Panc1 (cell line): ENCODE data around the gene PHOX2A. TPM values are rescaled to one million over a fixed set of nuclear protein-coding genes. Genes with fewer than 3 reads are reported as not detected.

Experiments
- ATAC-seq: fragments of 200-7000 bp; cut with Tn5 transposase; 2 replicates; pipeline ENCODE4 v1.9.1; 2020; ENCODE audit warnings: mild to moderate bottlenecking, moderate library complexity
- BruUV-seq: library from RNA; stranded (reverse); fragments of 400-500 nt; replicated peaks from 2 replicates; lab custom pipeline; 2021; lab: Mats Ljungman, UMichigan
- CTCF ChIA-PET: fragments of 300-600 bp; sonication (Branson Sonifier 250); formaldehyde crosslinking; loops from one replicate; lab custom pipeline; 2022; ENCODE audit warnings: antibody characterized with exemption; lab: Charles Lee
- POLR2A ChIA-PET: fragments of 300-600 bp; sonication (Branson Sonifier 250); formaldehyde crosslinking; loops from one replicate; lab custom pipeline; 2022; ENCODE audit warnings: antibody characterized with exemption; lab: Charles Lee
- DNase-seq: peaks from one replicate; pipeline ENCODE4 v3.0.0-alpha.2; 2010; ENCODE audit warnings: low read depth, low spot score
- H3K27ac ChIP-seq: 2 replicates; pipeline ENCODE4 v1.5.1; 2011; ENCODE audit warnings: mild to moderate bottlenecking, low read length, inconsistent platforms
- H3K27me3 ChIP-seq: fragments of 200-500 bp; sonication (Bioruptor generic); 2 replicates; pipeline ENCODE4 v1.6.0; 2014; ENCODE audit warnings: low read length, inconsistent platforms; ENCODE audit not compliant: control insufficient read depth, insufficient read depth
- H3K36me3 ChIP-seq: fragments of 200-500 bp; sonication (Bioruptor generic); 2 replicates; pipeline ENCODE4 v1.5.1; 2014; ENCODE audit warnings: inconsistent platforms, mild to moderate bottlenecking, low read length, moderate library complexity; ENCODE audit not compliant: control insufficient read depth, insufficient read depth
- H3K4me1 ChIP-seq: 2 replicates; pipeline ENCODE4 v1.5.1; 2011; ENCODE audit warnings: inconsistent platforms, mild to moderate bottlenecking, low read length, moderate library complexity; ENCODE audit not compliant: control insufficient read depth, insufficient read depth
- H3K4me3 ChIP-seq, 2 experiments: 2 replicates each; pipeline ENCODE4 v1.5.1; 2011 to 2012; ENCODE audit warnings: low read depth in 2 of 2, low read length in 2 of 2, mild to moderate bottlenecking in 2 of 2, inconsistent platforms in 1 of 2, moderate library complexity in 1 of 2
- H3K9me3 ChIP-seq: fragments of 200-500 bp; sonication (Bioruptor generic); 2 replicates; pipeline ENCODE4 v1.5.1; 2014; ENCODE audit warnings: low read depth, mild to moderate bottlenecking, inconsistent platforms, low read length, moderate library complexity; ENCODE audit not compliant: control insufficient read depth, insufficient read depth
- CTCF ChIP-seq: fragments of 450-650 bp; IDR thresholded peaks from 2 replicates; pipeline ENCODE4 v1.5.1; 2017; ENCODE audit warnings: mild to moderate bottlenecking
- POLR2AphosphoS5 ChIP-seq: IDR thresholded peaks from 2 replicates; pipeline ENCODE4 v1.6.1; 2012; ENCODE audit warnings: mild to moderate bottlenecking, low read depth, low read length, moderate library complexity
- REST ChIP-seq, 2 experiments: IDR thresholded peaks; 2 replicates each; pipeline ENCODE4 v1.6.1; 2011 to 2012; ENCODE audit warnings: low read depth in 2 of 2, control low read depth in 1 of 2, low read length in 1 of 2, mild to moderate bottlenecking in 1 of 2, moderate library complexity in 1 of 2; ENCODE audit not compliant: insufficient read depth in 1 of 2
- SIN3A ChIP-seq: IDR thresholded peaks from 2 replicates; pipeline ENCODE4 v1.6.1; 2012; ENCODE audit warnings: low read depth, mild to moderate bottlenecking, low read length, moderate library complexity, borderline replicate concordance; ENCODE audit not compliant: insufficient read depth
- TCF7L2 ChIP-seq: IDR thresholded peaks from 2 replicates; pipeline ENCODE4 v1.6.1; 2011; ENCODE audit warnings: mild to moderate bottlenecking, low read depth, low read length, inconsistent platforms
- in situ Hi-C: cut with HindIII; loops from 2 replicates; pipeline ENCODE4 v1.10.0; 2016; ENCODE audit warnings: low sequenced_read_pairs, low pct_unique_long_range_greater_than_20kb
- intact Hi-C: fragments of 100-400 bp; cut with micrococcal nuclease; formaldehyde crosslinking; loops from one replicate; pipeline ENCODE4 v1.10.0; 2022; ENCODE audit not compliant: unreplicated experiment
- total RNA-seq: library from RNA; stranded (reverse); gene quantifications from one replicate; pipeline ENCODE4 v1.2.1, GENCODE V29; 2021; ENCODE audit not compliant: unreplicated experiment

The PHOX2A gene
- total RNA-seq, 1 experiment from 2014 or later: not detected

- in situ Hi-C loops (no loop called here), intact Hi-C loops (no loop called here)
- Histone ChIP-seq H3K27me3 (no peaks in the 10 kb centered on the region), H3K4me3 (no peak overlapping the region), H3K36me3 (peaks cover 12% of the 10 kb centered on the region), H3K4me1 (peaks cover 11% of the 10 kb centered on the region), H3K9me3 (no peaks in the 10 kb centered on the region), H3K27ac (no peak overlapping the region)
- POLR2A ChIA-PET: no interaction called here
- CTCF ChIA-PET: interaction anchor here (1.1 kb wide), 1 partner anchor 10 kb away, joined by 4 read pairs; no protein-coding TSS in a partner anchor
- no peak for ATAC-seq
- no peak for TF ChIP-seq SIN3A
- no peak for TF ChIP-seq POLR2AphosphoS5
- TF ChIP-seq TCF7L2: no peak
- no peak for TF ChIP-seq CTCF
- no peak for TF ChIP-seq REST (IDR thresholded peaks at IDR 0.05; ENCODE audit: insufficient read depth in 1 of 2, low read depth in 2 of 2, low read length in 1 of 2)
- DNase-seq: no peak
- BruUV-seq: no TSS peak
Observed at GRCh38 chr11:72228229-72228843, 15.6 kb downstream of the PHOX2A start.

GRCh38 chr11:72227316-72228228 is 16.4 kb downstream of the PHOX2A start:
- BruUV-seq: no TSS peak
- Histone ChIP-seq H3K9me3 (no peaks in the 10 kb centered on the region), H3K4me3 (no peak overlapping the region), H3K4me1 (peaks cover 14% of the 10 kb centered on the region), H3K27me3 (no peaks in the 10 kb centered on the region), H3K36me3 (peaks cover 12% of the 10 kb centered on the region), H3K27ac (no peak overlapping the region)
- no peak for ATAC-seq
- no peak for TF ChIP-seq CTCF
- TF ChIP-seq POLR2AphosphoS5: no peak
- TF ChIP-seq TCF7L2: no peak
- TF ChIP-seq REST (IDR thresholded peaks at IDR 0.05; ENCODE audit: insufficient read depth in 1 of 2, low read depth in 2 of 2, low read length in 1 of 2): no peak
- TF ChIP-seq SIN3A: no peak
- ChIA-PET POLR2A (no interaction called here), CTCF (interaction anchor here (0.6 to 1.1 kb wide), 2 partner anchors 11 to 209 kb away, joined by 3 to 4 read pairs; no protein-coding TSS in a partner anchor)
- in situ Hi-C loops: no loop called here
- no peak for DNase-seq
- intact Hi-C loops: no loop called here
